Panc1 (cell line): ENCODE results near the gene CAPN9. TPM values are rescaled to one million over a fixed set of nuclear protein-coding genes. Genes with fewer than 3 reads are reported as not detected.
A peak's percentile ranks its signal among the peaks of the same experiment; 100 is the strongest.

Experiments
- ATAC-seq: fragments of 200-7000 bp; cut with Tn5 transposase; 2 replicates; pipeline ENCODE4 v1.9.1; 2020; ENCODE audit warnings: mild to moderate bottlenecking, moderate library complexity
- BruUV-seq: library from RNA; stranded (reverse); fragments of 400-500 nt; replicated peaks from 2 replicates; lab custom pipeline; 2021; lab: Mats Ljungman, UMichigan
- CTCF ChIA-PET: fragments of 300-600 bp; sonication (Branson Sonifier 250); formaldehyde crosslinking; loops from one replicate; lab custom pipeline; 2022; ENCODE audit warnings: antibody characterized with exemption; lab: Charles Lee
- POLR2A ChIA-PET: fragments of 300-600 bp; sonication (Branson Sonifier 250); formaldehyde crosslinking; loops from one replicate; lab custom pipeline; 2022; ENCODE audit warnings: antibody characterized with exemption; lab: Charles Lee
- DNase-seq: peaks from one replicate; pipeline ENCODE4 v3.0.0-alpha.2; 2010; ENCODE audit warnings: low read depth, low spot score
- H3K27ac ChIP-seq: 2 replicates; pipeline ENCODE4 v1.5.1; 2011; ENCODE audit warnings: mild to moderate bottlenecking, low read length, inconsistent platforms
- H3K27me3 ChIP-seq: fragments of 200-500 bp; sonication (Bioruptor generic); 2 replicates; pipeline ENCODE4 v1.6.0; 2014; ENCODE audit warnings: low read length, inconsistent platforms; ENCODE audit not compliant: control insufficient read depth, insufficient read depth
- H3K36me3 ChIP-seq: fragments of 200-500 bp; sonication (Bioruptor generic); 2 replicates; pipeline ENCODE4 v1.5.1; 2014; ENCODE audit warnings: inconsistent platforms, mild to moderate bottlenecking, low read length, moderate library complexity; ENCODE audit not compliant: control insufficient read depth, insufficient read depth
- H3K4me1 ChIP-seq: 2 replicates; pipeline ENCODE4 v1.5.1; 2011; ENCODE audit warnings: inconsistent platforms, mild to moderate bottlenecking, low read length, moderate library complexity; ENCODE audit not compliant: control insufficient read depth, insufficient read depth
- H3K4me3 ChIP-seq, 2 experiments: 2 replicates each; pipeline ENCODE4 v1.5.1; 2011 to 2012; ENCODE audit warnings: low read depth in 2 of 2, low read length in 2 of 2, mild to moderate bottlenecking in 2 of 2, inconsistent platforms in 1 of 2, moderate library complexity in 1 of 2
- H3K9me3 ChIP-seq: fragments of 200-500 bp; sonication (Bioruptor generic); 2 replicates; pipeline ENCODE4 v1.5.1; 2014; ENCODE audit warnings: low read depth, mild to moderate bottlenecking, inconsistent platforms, low read length, moderate library complexity; ENCODE audit not compliant: control insufficient read depth, insufficient read depth
- CTCF ChIP-seq: fragments of 450-650 bp; IDR thresholded peaks from 2 replicates; pipeline ENCODE4 v1.5.1; 2017; ENCODE audit warnings: mild to moderate bottlenecking
- POLR2AphosphoS5 ChIP-seq: IDR thresholded peaks from 2 replicates; pipeline ENCODE4 v1.6.1; 2012; ENCODE audit warnings: mild to moderate bottlenecking, low read depth, low read length, moderate library complexity
- REST ChIP-seq, 2 experiments: IDR thresholded peaks; 2 replicates each; pipeline ENCODE4 v1.6.1; 2011 to 2012; ENCODE audit warnings: low read depth in 2 of 2, control low read depth in 1 of 2, low read length in 1 of 2, mild to moderate bottlenecking in 1 of 2, moderate library complexity in 1 of 2; ENCODE audit not compliant: insufficient read depth in 1 of 2
- SIN3A ChIP-seq: IDR thresholded peaks from 2 replicates; pipeline ENCODE4 v1.6.1; 2012; ENCODE audit warnings: low read depth, mild to moderate bottlenecking, low read length, moderate library complexity, borderline replicate concordance; ENCODE audit not compliant: insufficient read depth
- TCF7L2 ChIP-seq: IDR thresholded peaks from 2 replicates; pipeline ENCODE4 v1.6.1; 2011; ENCODE audit warnings: mild to moderate bottlenecking, low read depth, low read length, inconsistent platforms
- in situ Hi-C: cut with HindIII; loops from 2 replicates; pipeline ENCODE4 v1.10.0; 2016; ENCODE audit warnings: low sequenced_read_pairs, low pct_unique_long_range_greater_than_20kb
- intact Hi-C: fragments of 100-400 bp; cut with micrococcal nuclease; formaldehyde crosslinking; loops from one replicate; pipeline ENCODE4 v1.10.0; 2022; ENCODE audit not compliant: unreplicated experiment
- total RNA-seq: library from RNA; stranded (reverse); gene quantifications from one replicate; pipeline ENCODE4 v1.2.1, GENCODE V29; 2021; ENCODE audit not compliant: unreplicated experiment

CAPN9 gene
- total RNA-seq, 1 experiment from 2014 or later, result not detected

GRCh38 chr1:230753191-230753585, 6.0 kb downstream of the CAPN9 start:
- no peak for TF ChIP-seq TCF7L2
- TF ChIP-seq SIN3A, result no peak
- TF ChIP-seq POLR2AphosphoS5, result no peak
- TF ChIP-seq CTCF, result no peak
- no peak for TF ChIP-seq REST (IDR thresholded peaks at IDR 0.05; ENCODE audit: insufficient read depth in 1 of 2, low read depth in 2 of 2, low read length in 1 of 2)
- in situ Hi-C loops, result no loop called here
- ATAC-seq (no peak; the same call in 1 of the 2 replicates), DNase-seq (no peak)
- no peaks in the 10 kb centered on the region for H3K4me1 ChIP-seq
- intact Hi-C loops, result no loop called here
- H3K27ac ChIP-seq, result no peak overlapping the region
- POLR2A ChIA-PET, result no interaction called here
- BruUV-seq, result no TSS peak
- H3K4me3 ChIP-seq, result no peak overlapping the region
- no peaks in the 10 kb centered on the region; the same call in 1 of the 2 replicates for H3K36me3 ChIP-seq
- H3K9me3 ChIP-seq, result no peaks in the 10 kb centered on the region
- CTCF ChIA-PET, result interaction anchor here (0.6 kb wide), 1 partner anchor 327 kb away, joined by 3 read pairs; the partner anchor contains the start of gene PGBD5
- H3K27me3 ChIP-seq, result no peaks in the 10 kb centered on the region

- POLR2A ChIA-PET, result no interaction called here
- Histone ChIP-seq H3K27me3 (no peaks in the 10 kb centered on the region), H3K4me1 (no peaks in the 10 kb centered on the region), H3K27ac (no peak overlapping the region), H3K36me3 (no peaks in the 10 kb centered on the region; the same call in 1 of the 2 replicates), H3K4me3 (no peak overlapping the region), H3K9me3 (no peaks in the 10 kb centered on the region)
- intact Hi-C loops (no loop called here), in situ Hi-C loops (no loop called here)
- no peak for DNase-seq
- TF ChIP-seq SIN3A (no peak), POLR2AphosphoS5 (no peak), TCF7L2 (no peak), REST (IDR thresholded peaks at IDR 0.05; ENCODE audit: insufficient read depth in 1 of 2, low read depth in 2 of 2, low read length in 1 of 2) (no peak), CTCF (no peak)
- peak; percentile 19 for ATAC-seq
- no TSS peak for BruUV-seq
- CTCF ChIA-PET, result interaction anchor here (0.6 kb wide), 1 partner anchor 327 kb away, joined by 3 read pairs; the partner anchor contains the start of gene PGBD5
Observed at GRCh38 chr1:230753586-230754251, 6.5 kb downstream of the CAPN9 start.
